ENCODE data around the gene BCL11A. TPM values are rescaled to one million over a fixed set of nuclear protein-coding genes. Genes with fewer than 3 reads are reported as not detected.

BCL11A gene
- 3.5 and 4.4 TPM in 2 replicates for total RNA-seq

GRCh38 chr2:60553495-60554073, at the start of gene BCL11A:
Gene BCL11A, minus strand, starts transcription at chr2:60553654. Its CDS starts 384 bp downstream, at chr2:60553270.
- no peak for TF ChIP-seq CTCF (conservative IDR thresholded peaks at IDR 0.05; ENCODE audit: low read depth, low read length)
- H3K4me3 ChIP-seq (ENCODE audit: low read depth, low read length) = peak within 1 kb of the TSS; percentile 85
- DNase-seq (ENCODE audit: low read depth) = no peak

- no peak overlapping the region for H3K4me3 ChIP-seq (ENCODE audit: low read depth, low read length)
- DNase-seq (ENCODE audit: low read depth) = no peak
- no peak for TF ChIP-seq CTCF (conservative IDR thresholded peaks at IDR 0.05; ENCODE audit: low read depth, low read length)
These were observed 49.5 kb upstream of the BCL11A start for GRCh38 chr2:60602828-60603532.

- TF ChIP-seq CTCF (conservative IDR thresholded peaks at IDR 0.05; ENCODE audit: low read depth, low read length) = no peak
- H3K4me3 ChIP-seq (ENCODE audit: low read depth, low read length) = no peak overlapping the region
- no peak for DNase-seq (ENCODE audit: low read depth)
These were observed 48.9 kb upstream of the BCL11A start for GRCh38 chr2:60602388-60602787.

- no peak overlapping the region for H3K4me3 ChIP-seq (ENCODE audit: low read depth, low read length)
- TF ChIP-seq CTCF (conservative IDR thresholded peaks at IDR 0.05; ENCODE audit: low read depth, low read length) = no peak
- DNase-seq (ENCODE audit: low read depth) = no peak
These were observed 44.8 kb upstream of the BCL11A start for GRCh38 chr2:60598271-60598670.

- no peak overlapping the region for H3K4me3 ChIP-seq (ENCODE audit: low read depth, low read length)
- TF ChIP-seq CTCF (conservative IDR thresholded peaks at IDR 0.05; ENCODE audit: low read depth, low read length) = no peak
- DNase-seq (ENCODE audit: low read depth) = no peak
These were observed 43.9 kb upstream of the BCL11A start for GRCh38 chr2:60597346-60597745.

- no peak for TF ChIP-seq CTCF (conservative IDR thresholded peaks at IDR 0.05; ENCODE audit: low read depth, low read length)
- no peak for DNase-seq (ENCODE audit: low read depth)
- H3K4me3 ChIP-seq (ENCODE audit: low read depth, low read length) = no peak overlapping the region
These were observed 43.0 kb upstream of the BCL11A start for GRCh38 chr2:60596411-60596810.

- DNase-seq (ENCODE audit: low read depth) = no peak
- no peak overlapping the region for H3K4me3 ChIP-seq (ENCODE audit: low read depth, low read length)
- no peak for TF ChIP-seq CTCF (conservative IDR thresholded peaks at IDR 0.05; ENCODE audit: low read depth, low read length)
These were observed 42.5 kb upstream of the BCL11A start for GRCh38 chr2:60595953-60596352.

Data from epithelial cell of proximal tubule (primary cell).